ENCODE data around the gene ALLC. TPM values are rescaled to one million over a fixed set of nuclear protein-coding genes. Genes with fewer than 3 reads are reported as not detected.
"Not testable (repeated sequence)": the region's sequence is repeated elsewhere in the genome, so short reads cannot be mapped to it uniquely, and the experiment has no call there.

Gene ALLC
- total and polyA plus RNA-seq, 10 of the 15 experiments (the other 5 are each of a cell fraction or from before 2014, with no cell fraction given) = 0.05 TPM; not detected in 9

DNA sequence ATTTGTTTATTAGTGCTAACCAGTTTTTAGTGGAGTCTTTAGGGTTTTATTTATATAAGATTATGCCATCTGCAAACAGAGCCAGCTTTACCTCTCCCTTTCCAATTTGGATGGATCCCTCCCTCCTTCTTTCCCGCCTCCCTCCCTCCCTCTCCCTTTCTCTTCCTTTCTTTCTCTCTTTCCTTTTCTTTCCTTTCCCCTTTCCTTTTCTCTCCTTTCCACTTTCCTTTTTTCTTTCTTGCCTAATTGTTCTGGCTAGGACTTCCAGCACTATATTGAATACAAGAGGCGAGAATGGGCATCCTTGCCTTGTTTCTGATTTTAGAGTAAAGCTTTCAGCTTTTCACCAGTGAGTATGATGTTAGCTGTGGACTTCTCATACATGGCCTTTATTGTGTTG, 39.0 kb upstream of the ALLC start:
- H4K20me1 ChIP-seq (ENCODE audit: control insufficient read depth, insufficient read depth) = no peaks in the 10 kb centered on the region
- H3K36me3 ChIP-seq (ENCODE audit: control insufficient read depth in 2 of 2, insufficient read depth in 2 of 2, low read length in 1 of 2) = no peaks in the 10 kb centered on the region
- in situ Hi-C loops (cut with MboI) = no loop called here
- ChIA-PET POLR2A (no interaction called here), RAD21 (ENCODE audit: unreplicated experiment) (no interaction called here), CTCF (no interaction called here), SMC1A (ENCODE audit: uncharacterized antibody, unreplicated experiment) (no interaction called here)
- no peak overlapping the region for H2AFZ ChIP-seq (ENCODE audit: control insufficient read depth, low read depth, low read length)
- intact Hi-C loops (cut with micrococcal nuclease; ENCODE audit: unreplicated experiment) = no loop called here
- no peaks in the 10 kb centered on the region for H3K27me3 ChIP-seq (replicated peaks in 1 of 2; ENCODE audit: control insufficient read depth in 2 of 2, insufficient read depth in 2 of 2, low read length in 1 of 2)
- H3K4me2 ChIP-seq (ENCODE audit: control insufficient read depth, insufficient read depth) = no peak overlapping the region
- no peak overlapping the region for H3K27ac ChIP-seq (ENCODE audit: control insufficient read depth, insufficient read depth)
- H3K79me2 ChIP-seq (ENCODE audit: control insufficient read depth, insufficient read depth, low read length) = no peaks in the 10 kb centered on the region
- no peak overlapping the region for H3K4me3 ChIP-seq
- no peak for ATAC-seq
- no peaks in the 10 kb centered on the region for H3K9me3 ChIP-seq (replicated peaks; ENCODE audit: control insufficient read depth, insufficient read depth, low read length)
- BruUV-seq (replicated peaks) = no TSS peak
- no peak for DNase-seq (ENCODE audit: low read depth, low spot score)
- H3K9ac ChIP-seq (ENCODE audit: control insufficient read depth, insufficient read depth, low read length) = no peak overlapping the region
- no peak for FAIRE-seq
- no peak for TF ChIP-seq RCOR1 (conservative IDR thresholded peaks at IDR 0.05; ENCODE audit: low read depth, low read length)
- no peak for TF ChIP-seq EZH2 (IDR thresholded peaks at IDR 0.05; ENCODE audit: borderline replicate concordance, control insufficient read depth, low read depth, low read length)
- TF ChIP-seq TCF7 (IDR thresholded peaks at IDR 0.05; ENCODE audit: borderline replicate concordance) = no peak
- no peak for TF ChIP-seq FOS (IDR thresholded peaks at IDR 0.05; ENCODE audit: borderline replicate concordance, extremely low read depth, insufficient read length)
- TF ChIP-seq ZNF207 (IDR thresholded peaks at IDR 0.05; ENCODE audit: borderline replicate concordance) = no peak
- no peak for TF ChIP-seq MYB (IDR thresholded peaks at IDR 0.05; ENCODE audit: borderline replicate concordance, low read depth, low read length)
- TF ChIP-seq SP1 (IDR thresholded peaks at IDR 0.05; ENCODE audit: low read depth, low read length) = no peak
- no peak for TF ChIP-seq TCF12 (IDR thresholded peaks at IDR 0.05; ENCODE audit: low read depth, low read length)
- no peak for TF ChIP-seq TAF1 (IDR thresholded peaks at IDR 0.05; ENCODE audit: borderline replicate concordance, low read depth, low read length)
- TF ChIP-seq BRCA1 (IDR thresholded peaks at IDR 0.05; ENCODE audit: low read depth, low read length) = no peak
- TF ChIP-seq, protein P1, sequence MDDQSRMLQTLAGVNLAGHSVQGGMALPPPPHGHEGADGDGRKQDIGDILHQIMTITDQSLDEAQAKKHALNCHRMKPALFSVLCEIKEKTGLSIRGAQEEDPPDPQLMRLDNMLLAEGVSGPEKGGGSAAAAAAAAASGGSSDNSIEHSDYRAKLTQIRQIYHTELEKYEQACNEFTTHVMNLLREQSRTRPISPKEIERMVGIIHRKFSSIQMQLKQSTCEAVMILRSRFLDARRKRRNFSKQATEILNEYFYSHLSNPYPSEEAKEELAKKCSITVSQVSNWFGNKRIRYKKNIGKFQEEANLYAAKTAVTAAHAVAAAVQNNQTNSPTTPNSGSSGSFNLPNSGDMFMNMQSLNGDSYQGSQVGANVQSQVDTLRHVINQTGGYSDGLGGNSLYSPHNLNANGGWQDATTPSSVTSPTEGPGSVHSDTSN (IDR thresholded peaks at IDR 0.05; ENCODE audit: insufficient replicate concordance, low read depth, low read length) = no peak
- TF ChIP-seq BHLHE40 (IDR thresholded peaks at IDR 0.05; ENCODE audit: borderline replicate concordance in 1 of 2, low read depth in 2 of 2, low read length in 1 of 2) = no peak
- no peak for TF ChIP-seq PAX8 (IDR thresholded peaks at IDR 0.05)
- TF ChIP-seq LARP7 (IDR thresholded peaks at IDR 0.05) = no peak
- no peak for TF ChIP-seq POU2F2 (IDR thresholded peaks at IDR 0.05; ENCODE audit: borderline replicate concordance, low read depth, low read length)
- no peak for TF ChIP-seq ZNF217 (IDR thresholded peaks at IDR 0.05)
- TF ChIP-seq, protein P2, sequence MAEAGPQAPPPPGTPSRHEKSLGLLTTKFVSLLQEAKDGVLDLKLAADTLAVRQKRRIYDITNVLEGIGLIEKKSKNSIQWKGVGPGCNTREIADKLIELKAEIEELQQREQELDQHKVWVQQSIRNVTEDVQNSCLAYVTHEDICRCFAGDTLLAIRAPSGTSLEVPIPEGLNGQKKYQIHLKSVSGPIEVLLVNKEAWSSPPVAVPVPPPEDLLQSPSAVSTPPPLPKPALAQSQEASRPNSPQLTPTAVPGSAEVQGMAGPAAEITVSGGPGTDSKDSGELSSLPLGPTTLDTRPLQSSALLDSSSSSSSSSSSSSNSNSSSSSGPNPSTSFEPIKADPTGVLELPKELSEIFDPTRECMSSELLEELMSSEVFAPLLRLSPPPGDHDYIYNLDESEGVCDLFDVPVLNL (IDR thresholded peaks at IDR 0.05; ENCODE audit: low read depth, low read length) = no peak
- TF ChIP-seq RB1 (IDR thresholded peaks at IDR 0.05; ENCODE audit: borderline replicate concordance) = no peak
- WGBS (ENCODE audit: insufficient coverage, insufficient replicate concordance, low lambda C conversion rate, missing lambda C conversion rate) = 41% methylated on average over 2 of the region's 2 CpGs
- H3K4me1 ChIP-seq (ENCODE audit: control insufficient read depth, insufficient read depth, low read length) = 0 out of 2 replicates have a peak, but pooled peaks cover under 1% of the 10 kb centered on the region

GRCh38 chr2:3619661-3620060, 38.3 kb upstream of the ALLC start:
- H3K4me3 ChIP-seq; in situ Hi-C loops (cut with MboI); H3K4me1 ChIP-seq (ENCODE audit: control insufficient read depth, insufficient read depth, low read length); POLR2A ChIA-PET; FAIRE-seq; SMC1A ChIA-PET (ENCODE audit: uncharacterized antibody, unreplicated experiment); H3K79me2 ChIP-seq (ENCODE audit: control insufficient read depth, insufficient read depth, low read length); RAD21 ChIA-PET (ENCODE audit: unreplicated experiment); H3K27ac ChIP-seq (ENCODE audit: control insufficient read depth, insufficient read depth); H3K27me3 ChIP-seq (replicated peaks in 1 of 2; ENCODE audit: control insufficient read depth in 2 of 2, insufficient read depth in 2 of 2, low read length in 1 of 2); H4K20me1 ChIP-seq (ENCODE audit: control insufficient read depth, insufficient read depth); H2AFZ ChIP-seq (ENCODE audit: control insufficient read depth, low read depth, low read length); H3K36me3 ChIP-seq (ENCODE audit: control insufficient read depth in 2 of 2, insufficient read depth in 2 of 2, low read length in 1 of 2); H3K9me3 ChIP-seq (replicated peaks; ENCODE audit: control insufficient read depth, insufficient read depth, low read length); CTCF ChIA-PET; H3K9ac ChIP-seq (ENCODE audit: control insufficient read depth, insufficient read depth, low read length); ATAC-seq; BruUV-seq (replicated peaks); H3K4me2 ChIP-seq (ENCODE audit: control insufficient read depth, insufficient read depth); intact Hi-C loops (cut with micrococcal nuclease; ENCODE audit: unreplicated experiment); DNase-seq (ENCODE audit: low read depth, low spot score): not testable (repeated sequence)
- WGBS (ENCODE audit: insufficient coverage, insufficient replicate concordance, low lambda C conversion rate, missing lambda C conversion rate) = 95% methylated on average over 9 of the region's 9 CpGs

Data from GM12878 (cell line).